Stimulated activated CD8-positive, alpha-beta memory T cell treated with anti-CD3 and anti-CD28 coated beads, Interleukin-15, amount 100 ng/mL, for 48 hours (primary cell): ENCODE results near the gene MAFB.

Experiments used
- DNase-seq, 2 donors: peaks; one replicate each; pipeline ENCODE4 v3.0.0-alpha.2; 2020; ENCODE audit warnings: low read depth in 2 of 2

MAFB gene

GRCh38 chr20:40657526-40657925, 31.5 kb downstream of the MAFB start:
- DNase-seq: no peak

DNA sequence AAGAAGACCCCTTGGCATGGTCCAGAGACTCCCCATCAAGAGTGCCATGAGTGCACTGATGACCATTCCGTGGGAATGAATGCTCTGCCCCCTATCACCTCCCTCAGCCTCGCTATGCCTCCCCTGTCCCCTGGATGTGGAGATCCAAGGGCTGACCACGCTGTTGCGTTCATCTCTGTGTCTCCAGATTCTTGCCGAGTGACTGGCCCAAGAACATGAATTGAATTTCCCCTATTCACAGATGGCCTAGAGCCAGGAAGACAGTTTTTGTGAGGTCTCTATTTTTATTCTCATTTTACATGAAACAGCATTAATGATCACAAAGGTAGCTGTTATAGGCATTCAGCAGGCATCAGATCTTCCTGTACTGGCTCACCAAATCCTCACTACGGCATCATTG, 33.6 kb downstream of the MAFB start:
- no peak for DNase-seq

DNA sequence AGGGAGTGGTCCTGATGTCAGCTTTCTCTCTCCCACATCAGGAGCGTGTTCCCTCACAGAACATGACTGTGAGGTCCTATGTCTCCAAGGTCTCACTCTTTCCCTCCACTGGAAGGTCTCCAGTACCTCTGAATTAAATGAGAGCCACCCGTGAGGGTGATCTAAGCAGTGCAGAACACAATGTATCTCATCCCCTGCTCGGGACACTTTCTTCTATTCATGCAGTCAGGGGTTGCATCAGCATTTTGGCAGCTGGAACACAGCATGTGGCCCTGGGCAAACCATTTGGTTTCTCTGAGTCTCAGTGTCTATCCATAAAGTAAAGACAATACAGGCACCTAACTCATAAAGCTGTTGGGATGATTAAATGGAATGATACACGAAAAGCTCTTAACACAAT, 34.2 kb downstream of the MAFB start:
- no peak for DNase-seq

DNA sequence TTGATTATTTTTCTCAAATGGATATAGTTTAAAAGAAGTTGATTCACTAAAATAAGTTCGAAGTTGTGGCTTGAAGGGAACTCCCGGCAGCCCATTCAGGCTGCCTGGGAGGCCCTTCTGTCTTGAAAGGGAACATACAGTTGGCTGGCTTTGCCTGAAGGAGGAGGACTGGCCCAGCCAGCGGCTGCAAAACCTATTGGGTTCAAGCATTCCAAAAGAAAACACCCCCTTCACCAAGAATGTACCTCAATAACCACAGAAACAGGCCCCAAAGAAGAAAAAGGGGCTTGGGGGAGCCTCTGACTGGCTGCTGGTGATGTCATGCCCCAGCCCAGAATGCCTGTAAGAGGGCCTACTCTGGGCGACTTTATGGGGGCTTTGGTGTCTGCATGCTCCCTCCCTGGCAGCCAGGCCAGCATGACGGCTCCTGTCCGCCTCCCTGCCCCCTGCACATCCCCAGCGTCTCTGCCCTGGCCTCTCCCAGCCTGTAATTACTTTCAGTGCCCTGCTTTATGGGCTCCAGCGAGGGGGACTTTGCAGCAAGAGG, 36.5 kb downstream of the MAFB start:
- DNase-seq: no peak

DNA sequence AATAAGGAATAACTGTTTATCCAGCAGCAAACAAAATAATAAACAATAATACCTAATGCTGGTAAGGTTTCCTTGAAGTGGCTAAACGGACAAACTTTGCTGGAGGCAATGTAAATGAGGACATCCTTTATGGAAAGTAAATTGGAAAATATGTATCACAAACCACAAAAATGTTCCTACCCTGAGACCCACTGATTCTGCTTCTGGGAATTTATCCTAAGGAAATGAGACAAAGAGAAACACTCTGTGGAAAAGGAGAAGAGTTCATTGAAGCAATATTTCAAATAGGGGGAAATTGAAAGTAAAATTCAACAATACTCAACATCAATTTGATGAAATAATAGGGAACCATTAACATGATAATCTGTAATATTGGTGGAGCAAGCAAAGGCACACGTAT, 37.9 kb downstream of the MAFB start:
- no peak for DNase-seq

- no peak for DNase-seq
These were observed 38.3 kb downstream of the MAFB start for GRCh38 chr20:40650707-40651106.

DNA sequence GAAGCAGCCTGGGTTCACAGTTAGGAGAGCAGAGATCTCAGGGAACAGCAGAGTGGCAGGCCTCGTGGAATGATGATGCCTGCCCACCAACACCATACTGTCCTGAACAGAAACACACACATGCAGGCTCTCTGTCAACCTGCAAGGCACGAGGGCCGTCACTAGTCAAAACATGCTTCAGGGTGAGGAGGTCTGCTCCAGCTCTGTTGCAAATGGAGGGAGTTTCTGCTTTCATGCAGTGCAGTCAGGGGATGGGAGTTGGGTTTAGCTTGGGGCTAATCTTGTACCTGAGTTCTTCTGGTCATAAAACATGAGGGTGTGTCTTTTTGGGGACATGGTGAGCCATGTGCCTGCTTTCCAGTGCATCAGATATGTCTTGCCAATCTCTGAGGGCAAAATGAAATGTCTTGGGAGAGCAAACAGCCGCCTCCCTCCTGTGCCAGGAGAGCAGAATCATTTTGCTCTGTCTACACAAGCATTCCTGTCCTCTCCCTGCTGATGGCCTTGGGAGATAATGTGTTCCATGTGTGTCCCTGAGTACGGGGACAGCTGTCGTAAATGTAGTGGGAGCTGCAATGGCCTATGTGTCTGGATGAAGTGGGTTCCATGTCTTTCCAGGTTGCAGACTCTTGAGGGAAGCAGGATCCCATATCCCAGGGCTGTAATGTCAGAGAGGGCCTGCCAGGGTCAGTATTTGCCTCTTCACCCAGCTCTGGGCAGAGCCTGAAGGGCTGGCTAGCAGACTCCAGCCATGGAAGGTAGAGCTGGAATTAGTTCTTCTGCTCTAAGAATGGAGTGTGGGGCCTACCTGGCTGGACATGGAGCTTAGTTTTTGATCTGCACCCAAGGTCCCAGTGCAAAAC, 40.6 kb downstream of the MAFB start:
- no peak for DNase-seq

- no peak for DNase-seq
These were observed 42.2 kb downstream of the MAFB start for GRCh38 chr20:40646813-40647212.

GRCh38 chr20:40646361-40646760, 42.7 kb downstream of the MAFB start:
- no peak for DNase-seq

DNA sequence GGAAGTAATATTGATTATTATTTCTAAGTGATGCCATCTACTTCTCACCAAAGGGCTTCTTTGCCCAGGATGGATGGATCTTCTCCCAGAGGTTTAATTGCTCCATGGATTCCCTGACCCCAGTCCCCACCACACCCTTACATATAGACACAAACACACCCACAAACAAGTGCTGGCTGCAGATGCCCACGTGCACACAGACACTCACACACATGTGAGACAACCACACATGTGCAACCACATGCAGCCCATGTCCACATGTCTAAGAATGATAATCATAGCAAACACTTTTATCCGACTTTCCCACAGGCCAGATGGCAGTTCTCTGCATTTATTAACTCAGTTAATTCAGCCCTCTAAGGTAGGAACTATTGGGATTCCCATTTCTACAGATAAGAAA, 44.2 kb downstream of the MAFB start:
- DNase-seq: no peak

DNA sequence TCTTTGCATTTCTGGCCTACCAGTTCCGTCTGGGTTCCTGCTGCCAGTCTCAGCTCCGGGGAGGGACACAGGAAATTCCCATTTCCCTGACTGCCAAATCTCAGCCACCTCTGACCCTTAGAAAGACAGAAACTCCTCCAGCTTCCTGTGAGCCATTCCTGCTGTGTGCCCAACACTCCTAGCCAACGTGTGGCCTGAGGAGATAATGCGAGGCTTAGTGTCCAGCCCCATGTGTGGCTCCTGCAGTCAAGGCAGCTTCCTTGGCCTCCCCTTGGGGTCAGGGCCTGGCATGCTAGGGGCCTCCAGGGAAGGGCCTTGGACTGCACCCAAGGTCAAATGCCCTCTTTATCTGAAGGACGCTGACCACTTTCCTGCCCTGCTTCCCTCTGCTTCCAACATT, 45.1 kb downstream of the MAFB start:
- no peak for DNase-seq

- DNase-seq: no peak
These were observed 47.2 kb downstream of the MAFB start for GRCh38 chr20:40641809-40642208.

GRCh38 chr20:40641202-40641601, 47.8 kb downstream of the MAFB start:
- no peak for DNase-seq

DNA sequence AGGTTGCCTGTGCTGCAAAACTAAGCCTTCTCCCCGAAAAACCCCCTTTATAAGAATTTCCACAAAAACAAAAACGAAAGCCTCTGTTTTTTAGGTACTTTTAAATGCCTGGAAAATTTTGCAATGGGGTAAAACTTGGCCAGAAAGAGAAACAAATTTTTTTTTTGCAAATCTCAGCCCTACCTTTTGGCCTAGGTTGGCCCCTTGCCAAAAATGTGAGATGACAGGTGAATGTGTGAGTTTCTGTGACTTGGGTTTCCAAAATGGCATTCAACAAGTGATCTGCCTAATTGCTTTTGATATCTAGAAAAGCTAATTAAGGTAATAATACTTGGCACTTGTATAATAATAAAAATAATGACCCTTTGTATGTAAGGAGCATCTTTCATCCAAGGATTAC, 48.4 kb downstream of the MAFB start:
- DNase-seq: no peak

GRCh38 chr20:40639676-40640355, 49.2 kb downstream of the MAFB start:
- DNase-seq: no peak

DNA sequence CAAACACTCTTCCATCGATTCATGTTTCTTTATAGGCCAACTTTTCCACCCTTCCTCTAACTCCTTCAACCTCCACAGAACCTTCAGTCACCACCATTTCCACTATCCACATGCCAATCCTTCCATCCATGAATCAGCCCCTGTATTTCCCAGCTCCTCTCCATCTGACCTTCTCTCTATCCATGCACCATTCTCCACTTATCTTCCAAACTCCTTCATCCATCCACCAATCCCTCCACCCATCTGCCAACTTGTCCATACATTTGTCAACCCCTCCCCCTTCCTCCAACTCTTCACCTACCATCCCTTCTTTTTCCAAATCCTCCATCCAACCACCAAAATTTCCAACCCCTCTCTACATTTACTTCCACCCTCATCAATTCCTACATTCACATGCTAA, 49.9 kb downstream of the MAFB start:
- no peak for DNase-seq

DNA sequence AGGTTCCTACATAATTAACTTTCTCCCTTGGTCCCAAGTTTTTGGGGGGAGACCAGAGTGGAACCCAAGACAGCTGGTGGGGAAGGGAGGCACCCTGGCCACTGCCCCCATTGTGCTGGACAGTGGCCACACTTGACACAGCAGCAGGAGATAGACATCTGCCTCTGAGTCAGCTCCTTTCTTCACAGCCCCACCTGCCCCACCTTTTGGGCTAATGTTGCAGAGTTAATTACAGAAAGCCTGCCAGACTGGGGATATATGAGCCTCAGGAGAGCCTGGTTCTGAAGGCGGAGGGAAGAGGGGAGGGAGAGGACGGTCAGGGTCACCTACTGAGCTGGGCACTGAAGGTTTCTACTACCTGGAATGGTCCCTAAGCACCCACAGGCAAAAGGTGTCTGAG, 50.6 kb downstream of the MAFB start:
- DNase-seq: no peak

DNA sequence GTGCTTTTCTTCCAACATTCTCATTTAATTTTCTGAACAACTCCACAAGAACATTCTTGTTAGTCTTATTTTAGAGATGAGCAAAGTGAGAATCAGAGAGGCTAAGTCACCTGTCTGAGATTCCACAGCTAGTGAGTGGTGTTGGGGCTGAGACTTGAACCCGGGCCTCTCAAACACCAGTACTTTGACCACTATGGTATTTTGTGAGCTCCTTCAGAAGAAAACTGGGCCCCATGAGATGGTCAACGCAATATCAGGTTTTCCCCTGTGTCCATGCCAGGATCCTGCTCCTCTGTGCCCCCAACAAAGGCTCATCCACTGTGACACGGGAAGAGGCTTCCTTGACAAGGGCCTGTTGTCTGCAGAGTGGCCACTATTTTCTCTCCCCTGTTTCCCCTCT, 51.9 kb downstream of the MAFB start:
- no peak for DNase-seq

DNA sequence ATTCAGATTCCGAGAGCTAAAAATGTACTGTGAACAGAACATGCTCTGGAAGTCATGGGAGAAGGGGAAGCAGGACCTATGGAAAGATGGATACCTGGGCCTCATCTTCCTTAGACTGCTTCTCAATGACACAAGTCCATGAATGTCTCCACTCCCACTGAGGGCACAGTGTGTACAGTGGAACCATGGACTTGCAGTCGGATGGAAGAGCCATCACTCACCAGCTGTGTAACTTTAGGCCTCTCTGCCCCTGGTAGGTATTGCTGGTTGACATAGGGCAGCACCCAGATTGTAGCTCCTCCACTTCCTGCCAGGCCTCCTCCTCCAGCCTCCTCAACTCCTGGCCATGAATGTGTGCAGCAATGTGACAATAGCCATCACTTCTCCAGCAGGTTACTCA, 52.5 kb downstream of the MAFB start:
- no peak for DNase-seq

DNA sequence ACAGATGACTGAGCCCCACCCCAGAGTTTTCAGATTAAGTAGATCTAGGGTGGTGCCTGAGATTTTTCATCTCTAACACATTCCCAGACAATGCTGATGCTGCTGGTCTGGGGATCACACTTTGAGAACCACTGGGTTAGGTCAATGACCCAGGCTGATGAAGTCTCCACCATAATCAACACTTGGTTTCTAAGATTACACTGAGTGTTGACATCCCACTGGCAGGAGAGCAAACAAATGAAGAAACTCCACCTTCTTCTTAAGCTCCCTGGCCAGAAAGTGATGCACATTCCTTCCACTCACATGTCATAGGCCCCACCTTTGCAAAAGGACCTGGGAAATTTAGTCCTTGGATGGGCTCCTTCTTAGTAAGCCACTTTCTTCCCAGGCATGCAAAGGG, 53.1 kb downstream of the MAFB start:
- DNase-seq: no peak
